Measurements from ENCODE around the gene GBP4. TPM values are rescaled to one million over a fixed set of nuclear protein-coding genes. Genes with fewer than 3 reads are reported as not detected.
A peak's percentile ranks its signal among the peaks of the same experiment; 100 is the strongest.

GBP4 gene
- total and polyA plus RNA-seq, 2 experiments from 2014 or later = 0.03 TPM; not detected in 1

- Histone ChIP-seq H3K27ac (no peak overlapping the region), H3K9me3 (ENCODE audit: low read depth) (no peaks in the 10 kb centered on the region), H3F3A (ENCODE audit: insufficient read depth) (no peaks in the 10 kb centered on the region), H3K36me3 (ENCODE audit: low read depth) (no peaks in the 10 kb centered on the region), H3K27me3 (replicated peaks; ENCODE audit: insufficient read depth) (no peaks in the 10 kb centered on the region), H3K4me1 (ENCODE audit: insufficient read depth) (no peaks in the 10 kb centered on the region), H3K4me2 (ENCODE audit: unreplicated experiment) (no peak overlapping the region), H4K20me1 (ENCODE audit: insufficient read depth) (no peaks in the 10 kb centered on the region), H3K79me2 (ENCODE audit: insufficient read depth) (no peaks in the 10 kb centered on the region), H3K9me2 (ENCODE audit: insufficient read depth) (no peaks in the 10 kb centered on the region), H3K4me3 (no peak overlapping the region), H2AFZ (no peak overlapping the region), H3K9ac (no peak overlapping the region)
- in situ Hi-C loops (cut with MboI) = no loop called here
- 12 to 14% methylated on average over 1 of the region's 1 CpG for WGBS, 2 experiments (ENCODE audit: low coverage in 1 of 2, low lambda C conversion rate in 2 of 2, missing lambda C conversion rate in 2 of 2)
- DNase-seq = no peak
- TF ChIP-seq EZH2phosphoT487 (IDR thresholded peaks at IDR 0.05; ENCODE audit: insufficient read depth, low read depth) = no peak
- no peak for TF ChIP-seq EZH2 (IDR thresholded peaks at IDR 0.05; ENCODE audit: insufficient read depth, poor library complexity, severe bottlenecking)
These were observed 14.6 kb upstream of the GBP4 start for GRCh38 chr1:89213347-89213746.

DNA sequence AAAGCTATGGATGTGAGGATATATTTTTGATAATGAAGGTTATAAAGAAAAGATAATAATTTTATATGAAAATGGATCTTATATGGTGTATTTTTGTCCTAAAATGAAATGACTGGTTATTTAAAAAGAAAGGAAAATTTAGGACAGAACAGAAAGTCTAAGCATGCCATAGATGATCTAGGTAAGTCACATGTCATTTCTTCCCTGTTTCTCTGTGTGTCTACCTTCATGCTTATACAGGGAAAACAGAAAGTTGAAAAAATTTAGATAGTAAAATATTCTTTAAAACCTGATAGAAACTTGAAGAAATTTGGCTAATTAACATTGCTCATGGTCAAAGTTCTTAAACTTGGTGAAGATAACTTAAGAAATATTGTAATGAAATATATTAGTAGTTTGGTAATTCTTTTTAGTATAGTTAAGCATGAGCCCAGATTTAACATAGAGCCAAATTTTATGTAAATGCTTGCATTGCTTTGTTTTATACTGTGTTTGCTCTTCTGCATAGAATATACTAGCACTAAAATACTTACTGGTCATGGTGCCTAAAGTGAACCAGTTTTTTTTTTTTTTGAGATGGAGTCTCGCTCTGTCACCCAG lies 12.4 kb upstream of the GBP4 start:
- WGBS, 2 experiments (ENCODE audit: low coverage in 1 of 2, low lambda C conversion rate in 2 of 2, missing lambda C conversion rate in 2 of 2) = 0 to 38% methylated on average over 1 of the region's 1 CpG
- H3K9me3 ChIP-seq (ENCODE audit: low read depth) = no peaks in the 10 kb centered on the region
- H3K4me1 ChIP-seq (ENCODE audit: insufficient read depth) = no peaks in the 10 kb centered on the region
- H3K36me3 ChIP-seq (ENCODE audit: low read depth) = no peaks in the 10 kb centered on the region
- in situ Hi-C loops (cut with MboI) = no loop called here
- H4K20me1 ChIP-seq (ENCODE audit: insufficient read depth) = no peaks in the 10 kb centered on the region
- H3K27me3 ChIP-seq (replicated peaks; ENCODE audit: insufficient read depth) = no peaks in the 10 kb centered on the region
- no peaks in the 10 kb centered on the region for H3K9me2 ChIP-seq (ENCODE audit: insufficient read depth)
- H3K4me2 ChIP-seq (ENCODE audit: unreplicated experiment) = no peak overlapping the region
- H3K79me2 ChIP-seq (ENCODE audit: insufficient read depth) = no peaks in the 10 kb centered on the region
- no peak for DNase-seq
- no peak for TF ChIP-seq EZH2phosphoT487 (IDR thresholded peaks at IDR 0.05; ENCODE audit: insufficient read depth, low read depth)
- TF ChIP-seq EZH2 (IDR thresholded peaks at IDR 0.05; ENCODE audit: insufficient read depth, poor library complexity, severe bottlenecking) = no peak
- H3K27ac ChIP-seq = no peak overlapping the region
- no peak overlapping the region for H3K4me3 ChIP-seq
- no peak overlapping the region for H2AFZ ChIP-seq
- no peaks in the 10 kb centered on the region for H3F3A ChIP-seq (ENCODE audit: insufficient read depth)
- no peak overlapping the region for H3K9ac ChIP-seq

DNA sequence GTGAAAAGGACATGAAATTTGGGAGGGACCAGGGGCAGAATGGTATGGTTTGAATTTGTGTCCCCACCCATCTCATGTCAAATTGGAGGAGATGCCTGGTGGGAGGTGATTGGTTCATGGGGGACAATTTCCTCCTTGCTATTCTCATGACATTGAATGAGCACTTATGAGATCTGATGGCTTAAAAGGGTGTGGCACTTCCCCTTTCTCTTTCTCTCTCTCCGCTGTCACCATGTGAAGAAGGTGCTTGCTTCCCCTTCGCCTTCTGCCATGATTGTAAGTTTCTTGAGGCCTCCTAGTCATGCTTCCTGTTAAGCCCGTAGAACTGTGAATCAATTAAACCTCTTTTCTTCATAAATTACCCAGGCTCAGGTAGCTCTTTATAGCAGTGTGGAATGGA lies 7.6 kb upstream of the GBP4 start:
- H3K4me2 ChIP-seq (ENCODE audit: unreplicated experiment) = no peak overlapping the region
- H3K4me3 ChIP-seq = no peak overlapping the region
- TF ChIP-seq EZH2 (IDR thresholded peaks at IDR 0.05; ENCODE audit: insufficient read depth, poor library complexity, severe bottlenecking) (no peak), EZH2phosphoT487 (IDR thresholded peaks at IDR 0.05; ENCODE audit: insufficient read depth, low read depth) (no peak)
- no peak overlapping the region for H3K9ac ChIP-seq
- no peaks in the 10 kb centered on the region for H3K36me3 ChIP-seq (ENCODE audit: low read depth)
- no peak overlapping the region for H2AFZ ChIP-seq
- no peak overlapping the region for H3K27ac ChIP-seq
- H4K20me1 ChIP-seq (ENCODE audit: insufficient read depth) = no peaks in the 10 kb centered on the region
- WGBS, 2 experiments (ENCODE audit: low coverage in 1 of 2, low lambda C conversion rate in 2 of 2, missing lambda C conversion rate in 2 of 2) = 67 to 82% methylated on average over 3 of the region's 3 CpGs
- no peak for DNase-seq
- no peaks in the 10 kb centered on the region for H3K9me2 ChIP-seq (ENCODE audit: insufficient read depth)
- no peaks in the 10 kb centered on the region for H3K9me3 ChIP-seq (ENCODE audit: low read depth)
- no peaks in the 10 kb centered on the region for H3K79me2 ChIP-seq (ENCODE audit: insufficient read depth)
- no peaks in the 10 kb centered on the region for H3K4me1 ChIP-seq (ENCODE audit: insufficient read depth)
- H3F3A ChIP-seq (ENCODE audit: insufficient read depth) = no peaks in the 10 kb centered on the region
- in situ Hi-C loops (cut with MboI) = no loop called here
- no peaks in the 10 kb centered on the region for H3K27me3 ChIP-seq (replicated peaks; ENCODE audit: insufficient read depth)

GRCh38 chr1:89203166-89203565 lies 4.4 kb upstream of the GBP4 start:
- in situ Hi-C loops (cut with MboI) = no loop called here

More at GRCh38 chr1:89203166-89203565, 4.4 kb upstream of the GBP4 start:
- no peaks in the 10 kb centered on the region for H3K27me3 ChIP-seq (replicated peaks; ENCODE audit: insufficient read depth)
- H4K20me1 ChIP-seq (ENCODE audit: insufficient read depth) = no peaks in the 10 kb centered on the region
- no peak overlapping the region for H3K9ac ChIP-seq
- H3K27ac ChIP-seq = no peak overlapping the region
- H3F3A ChIP-seq (ENCODE audit: insufficient read depth) = no peaks in the 10 kb centered on the region
- no peaks in the 10 kb centered on the region for H3K9me3 ChIP-seq (ENCODE audit: low read depth)
- WGBS, 2 experiments (ENCODE audit: low coverage in 1 of 2, low lambda C conversion rate in 2 of 2, missing lambda C conversion rate in 2 of 2) = 83 to 88% methylated on average over 1 of the region's 1 CpG
- DNase-seq = peak; percentile 41
- TF ChIP-seq EZH2phosphoT487 (IDR thresholded peaks at IDR 0.05; ENCODE audit: insufficient read depth, low read depth) (no peak), EZH2 (IDR thresholded peaks at IDR 0.05; ENCODE audit: insufficient read depth, poor library complexity, severe bottlenecking) (no peak)
- H3K36me3 ChIP-seq (ENCODE audit: low read depth) = no peaks in the 10 kb centered on the region
- H3K4me2 ChIP-seq (ENCODE audit: unreplicated experiment) = no peak overlapping the region
- no peaks in the 10 kb centered on the region for H3K79me2 ChIP-seq (ENCODE audit: insufficient read depth)
- no peaks in the 10 kb centered on the region for H3K9me2 ChIP-seq (ENCODE audit: insufficient read depth)
- H3K4me3 ChIP-seq = no peak overlapping the region
- no peaks in the 10 kb centered on the region for H3K4me1 ChIP-seq (ENCODE audit: insufficient read depth)
- H2AFZ ChIP-seq = no peak overlapping the region

Measured in GM23248 (cell line).